ENCODE data around the gene TREX2. TPM values are rescaled to one million over a fixed set of nuclear protein-coding genes. Genes with fewer than 3 reads are reported as not detected.

TREX2 gene
- total RNA-seq, 1 experiment from 2014 or later, result 1.1 TPM

GRCh38 chrX:153407736-153408135, 38.1 kb downstream of the TREX2 start:
- no peaks in the 10 kb centered on the region for H3K79me1 ChIP-seq (ENCODE audit: insufficient read depth, low read depth, low read length, poor library complexity, severe bottlenecking)
- H3K4me1 Mint-ChIP-seq, result peaks cover 7 to 8% of the 10 kb centered on the region in 2 experiments; a peak in 2 of 4 replicates
- no peak overlapping the region for H2BK12ac ChIP-seq (ENCODE audit: insufficient read length, low read depth, low read length)
- no peak overlapping the region for H2BK120ac ChIP-seq (ENCODE audit: low read depth, low read length, poor library complexity, severe bottlenecking)
- no peak overlapping the region for H3T11ph ChIP-seq (ENCODE audit: low read length)
- no peak overlapping the region for H2BK20ac ChIP-seq (ENCODE audit: low read depth, low read length, poor library complexity, severe bottlenecking)
- no peak overlapping the region for H2BK5ac ChIP-seq (ENCODE audit: insufficient read length, low read length)
- no peak overlapping the region for H3K18ac ChIP-seq (ENCODE audit: insufficient read length, low read depth, low read length)
- H3K4me2 ChIP-seq (ENCODE audit: insufficient read depth, insufficient read length, low read length), result no peak overlapping the region
- H4K20me1 ChIP-seq (ENCODE audit: control insufficient read depth, insufficient read depth, insufficient read length), result no peaks in the 10 kb centered on the region
- no peak overlapping the region for H2AFZ ChIP-seq (ENCODE audit: low read length)
- no peaks in the 10 kb centered on the region for H3K79me2 ChIP-seq (ENCODE audit: insufficient read depth, low read length)
- H3K27me3 ChIP-seq (ENCODE audit: insufficient read depth, low read length), result peaks cover 7% of the 10 kb centered on the region; the same call in 1 of the 2 replicates
- no peak overlapping the region for H3K14ac ChIP-seq (ENCODE audit: insufficient read depth, low read length)
- H3K23ac ChIP-seq (ENCODE audit: insufficient read length, low read depth, low read length), result no peak overlapping the region
- no CpG with 5 or more reads among the region's 3 CpGs for WGBS (ENCODE audit: extremely low coverage, insufficient read length, low lambda C conversion rate)
- no peak for DNase-seq
- H3K27ac Mint-ChIP-seq, result no peak overlapping the region
- TF ChIP-seq CTCF (conservative IDR thresholded peaks at IDR 0.05), result no peak
- peaks cover 52% of the 10 kb centered on the region for H3K27me3 Mint-ChIP-seq (ENCODE audit: low read depth)
- no peaks in the 10 kb centered on the region for H3K4me1 ChIP-seq (ENCODE audit: insufficient read depth, low read length)
- no peak overlapping the region for H4K5ac ChIP-seq (ENCODE audit: insufficient read length, low read depth, low read length)
- no peak overlapping the region for H3K4me3 Mint-ChIP-seq
- H3K9me3 ChIP-seq (ENCODE audit: control insufficient read depth, low read depth, low read length), result peaks cover 22% of the 10 kb centered on the region
- H3K9ac ChIP-seq (ENCODE audit: extremely low read depth, insufficient read length, low read length), result no peak overlapping the region
- peaks cover 6 to 10% (median 8%) of the 10 kb centered on the region in 3 experiments; a peak in 4 of 7 replicates for H3K36me3 Mint-ChIP-seq (ENCODE audit: insufficient read depth in 1 of 3, low read depth in 3 of 3)
- H3K4ac ChIP-seq (ENCODE audit: low read depth, low read length), result no peak overlapping the region
- H3K9me3 Mint-ChIP-seq, result peaks cover 64 to 78% of the 10 kb centered on the region in 2 experiments
- no peak overlapping the region for H2AK5ac ChIP-seq (ENCODE audit: insufficient read length, low read length)
- H4K8ac ChIP-seq (replicated peaks; ENCODE audit: insufficient read length, low read depth, low read length), result no peak overlapping the region
- H2BK15ac ChIP-seq (ENCODE audit: low read depth, low read length), result no peak overlapping the region
- no peak overlapping the region for H4K91ac ChIP-seq (ENCODE audit: insufficient read length, low read depth, low read length)
- H3K23me2 ChIP-seq (ENCODE audit: insufficient read length, low read depth, low read length, poor library complexity, severe bottlenecking), result no peaks in the 10 kb centered on the region
- H3K56ac ChIP-seq (ENCODE audit: insufficient read length, low read depth, low read length), result no peak overlapping the region
- no peak overlapping the region for H3K27ac ChIP-seq (ENCODE audit: insufficient read length, low read depth, low read length)

Measured in H9 (cell line).